ENCODE results near the gene PARS2. TPM values are rescaled to one million over a fixed set of nuclear protein-coding genes. Genes with fewer than 3 reads are reported as not detected.

The PARS2 gene
- 4.0 and 5.8 TPM in 2 replicates for total RNA-seq

DNA sequence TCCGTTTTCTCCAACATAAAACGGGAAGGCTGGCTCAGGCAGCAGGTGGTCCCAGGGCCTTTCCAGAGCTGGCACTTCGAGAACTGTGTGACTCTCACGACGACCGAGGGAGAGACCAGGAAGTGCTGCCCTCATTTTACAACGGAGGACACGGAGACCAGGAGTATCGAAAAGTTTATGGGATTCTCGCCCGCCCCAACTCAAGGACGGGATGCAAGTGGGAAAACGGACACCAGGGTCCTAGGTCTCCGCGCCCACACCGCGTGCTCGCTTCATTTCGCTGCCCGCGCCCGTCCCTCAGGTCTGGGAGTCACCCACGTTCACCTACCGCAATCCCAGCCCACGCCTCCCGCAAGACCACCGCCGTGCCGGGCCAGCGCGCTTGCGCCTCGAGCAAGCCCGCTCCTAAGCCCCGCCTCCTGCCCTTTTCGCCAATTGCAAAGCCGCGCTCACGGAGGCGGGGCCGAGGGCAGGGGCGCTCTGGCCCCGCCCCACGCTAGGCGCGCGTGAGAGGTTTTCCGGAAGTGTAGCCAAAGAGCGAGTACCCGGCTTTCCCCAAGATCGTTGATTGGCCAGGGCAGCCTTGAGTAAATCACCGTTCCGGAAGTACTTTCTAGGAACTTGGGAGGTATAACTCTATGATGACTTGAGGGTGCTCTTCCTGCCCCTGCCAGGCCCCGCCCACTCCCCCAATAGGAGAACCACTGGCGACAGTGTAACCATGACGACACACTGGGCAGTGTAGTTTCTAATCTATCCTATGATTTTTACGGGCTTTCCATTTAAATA lies at the start of gene PARS2:
Gene PARS2 (minus strand): TSS at position 391 of the 789 bp plus-strand sequence. CDS start 5,362 bp downstream, outside the sequence.

DNA sequence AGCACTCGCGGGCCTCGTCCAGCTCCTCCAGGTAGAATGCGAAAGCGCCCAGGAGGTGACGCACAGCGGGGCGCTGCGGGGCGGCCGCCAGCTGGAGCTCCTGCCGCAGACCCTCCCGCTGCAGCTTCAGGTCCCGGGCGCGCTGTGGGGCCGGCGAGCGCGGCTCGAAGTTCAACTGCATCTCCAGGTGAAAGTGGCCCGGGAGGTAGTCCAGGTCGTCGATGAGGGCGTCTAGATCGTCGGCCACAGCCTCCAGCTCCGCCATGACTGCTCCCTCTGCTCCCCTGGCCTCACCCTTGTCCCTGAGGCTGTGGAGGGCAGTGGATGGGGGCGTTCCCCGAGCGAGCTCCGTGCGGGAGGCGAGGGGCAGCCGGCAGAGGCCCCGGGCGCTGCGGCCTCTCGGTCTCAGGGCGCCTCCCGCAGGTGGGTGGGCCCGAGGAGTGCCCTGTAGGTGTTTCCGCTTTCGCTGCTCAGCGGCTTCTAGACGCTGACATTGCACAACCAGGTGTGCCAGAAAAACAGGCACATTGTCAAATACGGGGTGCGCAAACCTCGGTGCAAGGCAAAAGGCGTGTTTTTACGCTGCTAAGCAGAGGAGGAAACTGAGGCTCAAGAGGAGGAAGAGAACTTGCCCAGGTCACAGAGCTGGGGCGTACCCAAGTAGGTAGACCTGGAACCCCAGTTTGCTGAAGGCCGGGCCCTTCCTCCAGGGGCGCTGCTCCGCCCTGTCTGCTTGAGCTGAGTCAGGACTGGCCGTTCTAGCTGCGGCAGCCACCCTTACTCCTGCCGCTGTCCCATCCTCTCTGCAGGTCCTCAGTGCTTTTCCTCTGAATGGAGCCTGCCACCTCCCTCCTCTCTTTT lies 36.8 kb upstream of the PARS2 start, which contains the start of gene TTC22:
Gene TTC22 (minus strand): TSS at position 425 of the 861 bp plus-strand sequence. CDS start 160 bp downstream, at position 265.

DNA sequence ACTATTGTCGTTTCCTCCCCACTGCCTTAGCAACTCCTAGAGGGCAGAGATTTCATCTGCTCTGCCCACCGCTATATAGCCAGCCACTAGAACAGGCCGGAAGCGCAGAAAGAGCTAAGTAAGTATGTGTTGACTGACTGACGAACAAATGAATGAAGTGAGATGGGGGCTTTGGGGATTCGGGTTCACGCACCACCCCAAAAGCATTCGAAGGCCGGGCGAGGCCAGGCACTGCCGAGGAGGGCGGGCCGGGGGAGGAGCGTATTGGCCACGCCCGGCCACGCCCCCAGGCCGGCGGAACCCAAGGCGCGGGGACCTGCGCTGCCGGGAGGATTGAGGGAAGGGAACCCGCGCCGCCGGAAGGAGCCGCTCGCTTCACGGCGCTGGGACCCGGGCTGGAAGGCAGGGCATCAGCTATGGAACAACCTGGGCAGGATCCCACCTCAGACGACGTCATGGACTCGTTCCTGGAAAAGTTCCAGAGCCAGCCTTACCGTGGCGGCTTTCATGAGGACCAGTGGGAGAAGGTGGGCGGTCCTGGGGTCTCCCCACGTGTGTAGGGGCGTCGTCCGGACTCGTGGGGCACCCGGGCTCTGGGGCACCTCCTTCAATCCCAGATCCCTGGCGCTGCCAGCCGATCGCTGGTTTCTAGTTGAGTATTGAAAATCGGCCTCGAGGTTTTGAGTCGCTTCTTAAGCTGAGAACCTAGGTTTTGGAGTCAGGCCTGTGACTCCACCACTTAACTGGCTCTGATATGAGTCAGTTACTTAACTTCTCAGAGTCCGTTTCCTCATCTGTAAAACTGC lies 48.6 kb downstream of the PARS2 start, which contains the start of gene TTC4:
Gene TTC4 (plus strand): TSS at position 369 of the 806 bp plus-strand sequence. CDS start 48 bp downstream, at position 417.

Other genes with a start within 250 kb of the PARS2 start
- gene ACOT11, start 216.3 kb downstream of the PARS2 start, total RNA-seq, result 3.6 and 3.8 TPM in 2 replicates
- gene FAM151A, start 141.0 kb downstream of the PARS2 start, total RNA-seq, result not detected in 2 replicates
- gene MROH7, start 122.7 kb downstream of the PARS2 start, total RNA-seq, result 0.39 and 0.73 TPM in 2 replicates
- 14.6 and 17.9 TPM in 2 replicates for gene TTC4, start 48.7 kb downstream of the PARS2 start, total RNA-seq
- gene TTC22, start 36.8 kb upstream of the PARS2 start, total RNA-seq, result not detected in 2 replicates
- 61.4 and 65.6 TPM in 2 replicates for gene DHCR24, start 122.7 kb upstream of the PARS2 start, total RNA-seq
- not detected in 2 replicates for gene TMEM61, start 216.1 kb upstream of the PARS2 start, total RNA-seq
- gene BSND, start 234.4 kb upstream of the PARS2 start, total RNA-seq, result not detected in 2 replicates